ENCODE data around the gene OR7D4. TPM values are rescaled to one million over a fixed set of nuclear protein-coding genes. Genes with fewer than 3 reads are reported as not detected.
A peak's percentile ranks its signal among the peaks of the same experiment; 100 is the strongest.

The OR7D4 gene
- total RNA-seq, 1 experiment from 2014 or later: not detected

DNA sequence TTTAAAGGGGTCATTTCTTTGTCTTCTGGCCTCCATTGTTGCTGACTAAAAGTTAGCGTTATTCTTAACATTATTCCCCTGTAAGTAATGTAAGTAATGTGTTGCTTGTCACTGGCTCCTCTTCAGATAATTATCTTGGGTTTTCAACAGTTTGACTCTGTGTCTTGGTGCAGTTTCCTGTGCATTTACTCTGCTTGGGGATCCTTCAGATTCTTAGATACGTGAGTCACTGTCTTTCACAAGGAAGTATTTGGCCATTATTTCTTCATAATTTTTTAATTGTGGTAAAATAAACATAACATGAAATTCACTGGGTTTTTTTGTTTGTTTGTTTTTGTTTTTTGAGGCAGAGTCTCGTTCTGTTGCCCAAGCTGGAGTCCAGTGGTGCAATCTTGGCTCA, 54.1 kb downstream of the OR7D4 start:
- TF ChIP-seq ZFX (IDR thresholded peaks at IDR 0.05) (no peak), POLR2A (IDR thresholded peaks at IDR 0.05; ENCODE audit: borderline replicate concordance, extremely low read depth, insufficient read depth, insufficient read length) (no peak), EZH2phosphoT487 (IDR thresholded peaks at IDR 0.05; ENCODE audit: borderline replicate concordance) (no peak), SP1 (IDR thresholded peaks at IDR 0.05; ENCODE audit: low read depth) (no peak), YY1 (IDR thresholded peaks at IDR 0.05; ENCODE audit: extremely low read depth, insufficient replicate concordance, low read depth, low read length) (no peak)
- BruUV-seq (replicated peaks): no TSS peak
- Histone ChIP-seq H4K20me1 (ENCODE audit: insufficient read depth) (no peaks in the 10 kb centered on the region), H3K4me2 (ENCODE audit: low read length) (no peak overlapping the region), H3K36me3 (ENCODE audit: control insufficient read depth in 1 of 2, insufficient read depth in 2 of 2, low read length in 2 of 2) (peaks cover 27 to 32% of the 10 kb centered on the region in 2 experiments), H3K27me3 (ENCODE audit: insufficient read depth, low read length) (no peaks in the 10 kb centered on the region), H3K4me1 (ENCODE audit: control insufficient read depth in 1 of 2, insufficient read depth in 2 of 2, low read length in 2 of 2) (no peaks in the 10 kb centered on the region), H2AFZ (ENCODE audit: low read depth, low read length, poor library complexity, severe bottlenecking) (no peak overlapping the region), H3K9me2 (ENCODE audit: insufficient read depth) (no peaks in the 10 kb centered on the region), H3K4me3 (replicated peaks in 1 of 2; ENCODE audit: low read depth in 1 of 2, low read length in 2 of 2) (no peak overlapping the region), H3K9ac (ENCODE audit: low read length) (no peak overlapping the region), H3K27ac (ENCODE audit: low read depth, low read length) (no peak overlapping the region), H3K79me2 (ENCODE audit: insufficient read depth, low read length) (peaks cover 17% of the 10 kb centered on the region; the same call in 1 of the 2 replicates), H3K9me3 (ENCODE audit: control insufficient read depth in 1 of 2, insufficient read depth in 1 of 2, low read depth in 1 of 2, low read length in 2 of 2) (peaks cover 17 to 32% of the 10 kb centered on the region in 2 experiments; a peak in 3 of 4 replicates)
- ChIA-PET POLR2A (no interaction called here), CTCF (no interaction called here), RAD21 (ENCODE audit: low non-redundant PET in 1 of 2, low total read pairs in 2 of 2, uncharacterized antibody in 2 of 2, unreplicated experiment in 2 of 2) (no interaction called here)
- no peak for DNase-seq (ENCODE audit: low read depth, low spot score)
- ATAC-seq: no peak
- intact Hi-C loops (cut with micrococcal nuclease): no loop called here

GRCh38 chr19:9161427-9161826, 58.0 kb downstream of the OR7D4 start:
- BruUV-seq (replicated peaks): TSS peak; percentile 7
- Histone ChIP-seq H4K20me1 (ENCODE audit: insufficient read depth) (no peaks in the 10 kb centered on the region), H3K79me2 (ENCODE audit: insufficient read depth, low read length) (peaks cover 41% of the 10 kb centered on the region), H3K4me2 (ENCODE audit: low read length) (no peak overlapping the region), H3K27ac (ENCODE audit: low read depth, low read length) (no peak overlapping the region), H2AFZ (ENCODE audit: low read depth, low read length, poor library complexity, severe bottlenecking) (no peak overlapping the region), H3K27me3 (ENCODE audit: insufficient read depth, low read length) (no peaks in the 10 kb centered on the region), H3K9ac (ENCODE audit: low read length) (no peak overlapping the region), H3K9me3 (ENCODE audit: control insufficient read depth in 1 of 2, insufficient read depth in 1 of 2, low read depth in 1 of 2, low read length in 2 of 2) (peaks cover 33 to 52% of the 10 kb centered on the region in 2 experiments; a peak in 3 of 4 replicates), H3K4me3 (replicated peaks in 1 of 2; ENCODE audit: low read depth in 1 of 2, low read length in 2 of 2) (no peak overlapping the region), H3K4me1 (ENCODE audit: control insufficient read depth in 1 of 2, insufficient read depth in 2 of 2, low read length in 2 of 2) (no peaks in the 10 kb centered on the region), H3K36me3 (ENCODE audit: control insufficient read depth in 1 of 2, insufficient read depth in 2 of 2, low read length in 2 of 2) (peaks cover 63 to 69% of the 10 kb centered on the region in 2 experiments), H3K9me2 (ENCODE audit: insufficient read depth) (no peaks in the 10 kb centered on the region)
- intact Hi-C loops (cut with micrococcal nuclease): no loop called here
- DNase-seq (ENCODE audit: low read depth, low spot score) (no peak), ATAC-seq (no peak)
- RAD21 ChIA-PET (ENCODE audit: low non-redundant PET in 1 of 2, low total read pairs in 2 of 2, uncharacterized antibody in 2 of 2, unreplicated experiment in 2 of 2): no interaction called here
- POLR2A ChIA-PET: no interaction called here
- CTCF ChIA-PET: no interaction called here
- TF ChIP-seq SIN3A (IDR thresholded peaks at IDR 0.05; ENCODE audit: low read depth) (no peak), POLR2AphosphoS5 (IDR thresholded peaks at IDR 0.05; ENCODE audit: low read depth, low read length) (no peak), POLR2A (IDR thresholded peaks at IDR 0.05; ENCODE audit: borderline replicate concordance, extremely low read depth, insufficient read depth, insufficient read length) (no peak), ELF1 (IDR thresholded peaks at IDR 0.05; ENCODE audit: borderline replicate concordance, low read depth) (no peak), ZFX (IDR thresholded peaks at IDR 0.05) (no peak), EZH2 (IDR thresholded peaks at IDR 0.05) (no peak), ZNF274 (IDR thresholded peaks at IDR 0.05; ENCODE audit: low read depth, low read length) (peak; percentile 57)
- TF ChIP-seq, protein P1, sequence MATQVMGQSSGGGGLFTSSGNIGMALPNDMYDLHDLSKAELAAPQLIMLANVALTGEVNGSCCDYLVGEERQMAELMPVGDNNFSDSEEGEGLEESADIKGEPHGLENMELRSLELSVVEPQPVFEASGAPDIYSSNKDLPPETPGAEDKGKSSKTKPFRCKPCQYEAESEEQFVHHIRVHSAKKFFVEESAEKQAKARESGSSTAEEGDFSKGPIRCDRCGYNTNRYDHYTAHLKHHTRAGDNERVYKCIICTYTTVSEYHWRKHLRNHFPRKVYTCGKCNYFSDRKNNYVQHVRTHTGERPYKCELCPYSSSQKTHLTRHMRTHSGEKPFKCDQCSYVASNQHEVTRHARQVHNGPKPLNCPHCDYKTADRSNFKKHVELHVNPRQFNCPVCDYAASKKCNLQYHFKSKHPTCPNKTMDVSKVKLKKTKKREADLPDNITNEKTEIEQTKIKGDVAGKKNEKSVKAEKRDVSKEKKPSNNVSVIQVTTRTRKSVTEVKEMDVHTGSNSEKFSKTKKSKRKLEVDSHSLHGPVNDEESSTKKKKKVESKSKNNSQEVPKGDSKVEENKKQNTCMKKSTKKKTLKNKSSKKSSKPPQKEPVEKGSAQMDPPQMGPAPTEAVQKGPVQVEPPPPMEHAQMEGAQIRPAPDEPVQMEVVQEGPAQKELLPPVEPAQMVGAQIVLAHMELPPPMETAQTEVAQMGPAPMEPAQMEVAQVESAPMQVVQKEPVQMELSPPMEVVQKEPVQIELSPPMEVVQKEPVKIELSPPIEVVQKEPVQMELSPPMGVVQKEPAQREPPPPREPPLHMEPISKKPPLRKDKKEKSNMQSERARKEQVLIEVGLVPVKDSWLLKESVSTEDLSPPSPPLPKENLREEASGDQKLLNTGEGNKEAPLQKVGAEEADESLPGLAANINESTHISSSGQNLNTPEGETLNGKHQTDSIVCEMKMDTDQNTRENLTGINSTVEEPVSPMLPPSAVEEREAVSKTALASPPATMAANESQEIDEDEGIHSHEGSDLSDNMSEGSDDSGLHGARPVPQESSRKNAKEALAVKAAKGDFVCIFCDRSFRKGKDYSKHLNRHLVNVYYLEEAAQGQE (IDR thresholded peaks at IDR 0.05; ENCODE audit: low read depth): no peak
